GM23338 (cell line): ENCODE results near the gene PGPEP1. TPM values are rescaled to one million over a fixed set of nuclear protein-coding genes. Genes with fewer than 3 reads are reported as not detected.

ENCODE experiments used
- ATAC-seq: fragments of 200-7000 bp; cut with Tn5 transposase; 3 replicates; pipeline ENCODE4 v1.9.1; 2020
- DNase-seq: peaks from one replicate; pipeline ENCODE4 v3.0.0-alpha.2; 2015; ENCODE audit warnings: low spot score
- H2AFZ ChIP-seq: fragments of 200-600 bp; sonication (generic); 2 replicates; pipeline ENCODE4 v1.8.0; 2016; ENCODE audit warnings: antibody characterized with exemption, mild to moderate bottlenecking, moderate library complexity
- H3F3A ChIP-seq: fragments of 200-600 bp; sonication (generic); replicated peaks from 2 replicates; pipeline ENCODE4 v1.8.0; 2017; ENCODE audit warnings: antibody characterized with exemption, mixed run types, low read depth
- H3K27ac ChIP-seq: fragments of 200-600 bp; sonication (generic); 2 replicates; pipeline ENCODE4 v1.6.1; 2016; ENCODE audit warnings: low read depth
- H3K27me3 ChIP-seq: fragments of 200-600 bp; sonication (generic); 2 replicates; pipeline ENCODE4 v1.8.0; 2016; ENCODE audit warnings: mild to moderate bottlenecking, mixed run types, moderate library complexity; ENCODE audit not compliant: insufficient read depth
- H3K36me3 ChIP-seq: fragments of 200-600 bp; sonication (generic); 2 replicates; pipeline ENCODE4 v1.8.0; 2016; ENCODE audit warnings: mild to moderate bottlenecking; ENCODE audit not compliant: insufficient read depth
- H3K4me1 ChIP-seq: fragments of 200-600 bp; sonication (generic); 2 replicates; pipeline ENCODE4 v1.8.0; 2016; ENCODE audit warnings: mild to moderate bottlenecking, moderate library complexity; ENCODE audit not compliant: insufficient read depth
- H3K4me2 ChIP-seq: fragments of 200-600 bp; sonication (generic); 2 replicates; pipeline ENCODE4 v1.7.1; 2017; ENCODE audit warnings: mixed run types
- H3K4me3 ChIP-seq: fragments of 200-600 bp; sonication (generic); 2 replicates; pipeline ENCODE4 v1.6.1; 2016; ENCODE audit warnings: mixed run types
- H3K79me2 ChIP-seq: fragments of 200-600 bp; sonication (generic); replicated peaks from 2 replicates; pipeline ENCODE4 v1.8.0; 2017; ENCODE audit warnings: mild to moderate bottlenecking; ENCODE audit not compliant: insufficient read depth
- H3K9me2 ChIP-seq: fragments of 200-600 bp; sonication (generic); 2 replicates; pipeline ENCODE4 v1.8.0; 2017; ENCODE audit not compliant: insufficient read depth
- H4K20me1 ChIP-seq: fragments of 200-600 bp; sonication (generic); replicated peaks from 2 replicates; pipeline ENCODE4 v1.8.0; 2017; ENCODE audit warnings: mild to moderate bottlenecking; ENCODE audit not compliant: insufficient read depth
- H3K27ac Mint-ChIP-seq: 2 replicates; pipeline ENCODE4 v1.8.0; 2020; ENCODE audit warnings: inconsistent platforms, mild to moderate bottlenecking, moderate library complexity, mixed read lengths
- H3K27me3 Mint-ChIP-seq: 3 replicates; pipeline ENCODE4 v1.8.0; 2022; ENCODE audit warnings: low read depth, mild to moderate bottlenecking, moderate library complexity, mixed read lengths, inconsistent platforms; ENCODE audit not compliant: insufficient read depth, poor library complexity
- H3K36me3 Mint-ChIP-seq: 3 replicates; pipeline ENCODE4 v1.8.0; 2021; ENCODE audit warnings: low read depth, mild to moderate bottlenecking, inconsistent platforms, moderate library complexity, mixed read lengths
- H3K4me1 Mint-ChIP-seq: 3 replicates; pipeline ENCODE4 v1.8.0; 2020; ENCODE audit warnings: mild to moderate bottlenecking, inconsistent platforms, mixed read lengths
- H3K4me3 Mint-ChIP-seq: 3 replicates; pipeline ENCODE4 v1.8.0; 2021; ENCODE audit warnings: moderate library complexity, mild to moderate bottlenecking, inconsistent platforms, mixed read lengths
- H3K9me3 Mint-ChIP-seq: 3 replicates; pipeline ENCODE4 v1.8.0; 2020; ENCODE audit warnings: moderate library complexity, mild to moderate bottlenecking, inconsistent platforms, mixed read lengths
- CREB1 ChIP-seq: fragments of 250-450 bp; sonication (Bioruptor Pico); IDR thresholded peaks from 2 replicates; pipeline ENCODE4 v1.5.0; 2020; ENCODE audit warnings: low read depth, mild to moderate bottlenecking, moderate library complexity
- CTCF ChIP-seq, 2 experiments: fragments of 200-600 bp in 1 of 2; sonication (generic) in 1 of 2; conservative IDR thresholded peaks; 2 replicates each; pipeline versions ENCODE4 v1.5.1 to v1.6.1; 2016 to 2017; ENCODE audit warnings: antibody characterized with exemption in 2 of 2, low read depth in 2 of 2, mild to moderate bottlenecking in 2 of 2, moderate library complexity in 1 of 2
- EZH2 ChIP-seq: fragments of 200-600 bp; sonication (generic); IDR thresholded peaks from one replicate; pipeline ENCODE4 v1.8.0; 2017; ENCODE audit warnings: antibody characterized with exemption, mild to moderate bottlenecking, low read depth; ENCODE audit not compliant: unreplicated experiment
- JUNB ChIP-seq: IDR thresholded peaks from one replicate; pipeline ENCODE4 v1.6.1; 2016; ENCODE audit warnings: antibody characterized with exemption; ENCODE audit not compliant: unreplicated experiment
- NANOG ChIP-seq: IDR thresholded peaks from 2 replicates; pipeline ENCODE4 v1.6.1; 2016; ENCODE audit warnings: antibody characterized with exemption, borderline replicate concordance
- POLR2AphosphoS5 ChIP-seq: IDR thresholded peaks from 2 replicates; pipeline ENCODE4 v1.6.1; 2016; ENCODE audit warnings: antibody characterized with exemption, low read depth
- REST ChIP-seq: IDR thresholded peaks from one replicate; pipeline ENCODE4 v1.6.1; 2018; ENCODE audit warnings: antibody characterized with exemption; ENCODE audit not compliant: unreplicated experiment
- STAT1 ChIP-seq: IDR thresholded peaks from one replicate; pipeline ENCODE4 v1.6.1; 2016; ENCODE audit warnings: antibody characterized with exemption; ENCODE audit not compliant: unreplicated experiment
- ZNF114 ChIP-seq: fragments of 250-450 bp; sonication (Bioruptor Pico); IDR thresholded peaks from 2 replicates; pipeline ENCODE4 v1.5.0; 2020; ENCODE audit warnings: mild to moderate bottlenecking, moderate library complexity
- polyA plus RNA-seq: library from polyadenylated mRNA; unstranded; fragments of >200 nt; fragmentation: Nextera tagmentation; extraction: Ambion mirVana; gene quantifications from 2 replicates; pipeline ENCODE4 v1.2.1, GENCODE V29; 2016
- total RNA-seq: library from RNA; depleted of rRNA; stranded (reverse); fragments of >200 nt; shearing (Covaris generic); gene quantifications from 2 replicates; pipeline ENCODE4 v1.2.3, GENCODE V29; 2014

The PGPEP1 gene
- total and polyA plus RNA-seq, 2 experiments from 2014 or later, result 15.5 to 18.9 TPM

GRCh38 chr19:18291590-18292461, 48.6 kb upstream of the PGPEP1 start:
- no peaks in the 10 kb centered on the region for H3K9me2 ChIP-seq
- DNase-seq (peak; percentile 86), ATAC-seq (peak; percentile 42)
- peak overlapping the region; percentile 98 for H3K27ac ChIP-seq
- Mint-ChIP-seq H3K4me1 (peaks cover 38% of the 10 kb centered on the region), H3K9me3 (peaks cover 2% of the 10 kb centered on the region; the same call in 1 of the 3 replicates), H3K27me3 (peaks cover 26% of the 10 kb centered on the region), H3K36me3 (no peaks in the 10 kb centered on the region), H3K4me3 (peak overlapping the region; percentile 86), H3K27ac (peak overlapping the region; percentile 97)
- H3F3A ChIP-seq, result peaks cover 27% of the 10 kb centered on the region
- H3K4me2 ChIP-seq, result peak overlapping the region; percentile 94
- no peaks in the 10 kb centered on the region; the same call in 1 of the 2 replicates for H3K79me2 ChIP-seq
- H3K36me3 ChIP-seq, result no peaks in the 10 kb centered on the region
- peak overlapping the region; percentile 92 for H3K4me3 ChIP-seq
- H3K4me1 ChIP-seq, result peaks cover 45% of the 10 kb centered on the region
- TF ChIP-seq POLR2AphosphoS5 (peak; percentile 52; the same call in 1 of the 2 replicates), ZNF114 (CRISPR knock-in tag) (no peak), CREB1 (CRISPR knock-in tag) (peak; percentile 84), EZH2 (peak; percentile 25), REST (no peak)
- peak overlapping the region; percentile 66 for H2AFZ ChIP-seq
- H3K27me3 ChIP-seq, result peaks cover 2% of the 10 kb centered on the region; the same call in 1 of the 2 replicates
- H4K20me1 ChIP-seq, result no peaks in the 10 kb centered on the region

GRCh38 chr19:18292462-18292809, 48.0 kb upstream of the PGPEP1 start:
- Histone ChIP-seq H3K79me2 (no peaks in the 10 kb centered on the region; the same call in 1 of the 2 replicates), H4K20me1 (no peaks in the 10 kb centered on the region), H3K4me2 (peak overlapping the region; percentile 94), H3K4me1 (peaks cover 47% of the 10 kb centered on the region), H3K4me3 (peak overlapping the region; percentile 92), H3K9me2 (no peaks in the 10 kb centered on the region), H3K27me3 (no peaks in the 10 kb centered on the region; the same call in 1 of the 2 replicates), H3K27ac (peak overlapping the region; percentile 98), H3K36me3 (no peaks in the 10 kb centered on the region), H3F3A (peaks cover 27% of the 10 kb centered on the region), H2AFZ (no peak overlapping the region)
- ATAC-seq (peak; percentile 10), DNase-seq (peak; percentile 70)
- Mint-ChIP-seq H3K4me3 (peak overlapping the region; percentile 86), H3K36me3 (no peaks in the 10 kb centered on the region), H3K4me1 (peaks cover 35% of the 10 kb centered on the region), H3K27ac (peak overlapping the region; percentile 92), H3K27me3 (peaks cover 25% of the 10 kb centered on the region), H3K9me3 (peaks cover 2% of the 10 kb centered on the region; the same call in 1 of the 3 replicates)
- no peak for TF ChIP-seq STAT1
- TF ChIP-seq JUNB, result no peak
- TF ChIP-seq POLR2AphosphoS5, result no peak
- no peak for TF ChIP-seq REST
- TF ChIP-seq CTCF (conservative IDR thresholded peaks at IDR 0.05; ENCODE audit: low read depth in 2 of 2), result no peak
- TF ChIP-seq EZH2, result no peak
- TF ChIP-seq ZNF114 (CRISPR knock-in tag), result no peak
- no peak for TF ChIP-seq NANOG
- no peak for TF ChIP-seq CREB1 (CRISPR knock-in tag)
